Memory B cell (primary cell): ENCODE results near the gene UNKL.
A peak's percentile ranks its signal among the peaks of the same experiment; 100 is the strongest.

ENCODE experiments used
- ATAC-seq: fragments of 150-1000 bp; cut with Tn5 transposase; 2 replicates; pipeline ENCODE4 v1.10.0; 2021; ENCODE audit warnings: low read depth, mild to moderate bottlenecking, moderate library complexity
- DNase-seq, 2 donors: peaks; one replicate each; pipeline ENCODE4 v3.0.0; 2022; ENCODE audit warnings: low spot score in 2 of 2
- H3K27ac Mint-ChIP-seq: one replicate; pipeline ENCODE4 v1.8.0; 2022; ENCODE audit warnings: mild to moderate bottlenecking, moderate library complexity, mixed read lengths
- H3K27me3 Mint-ChIP-seq: one replicate; pipeline ENCODE4 v1.8.0; 2022; ENCODE audit warnings: mixed read lengths
- H3K36me3 Mint-ChIP-seq: one replicate; pipeline ENCODE4 v1.8.0; 2022; ENCODE audit warnings: mild to moderate bottlenecking, mixed read lengths
- H3K4me1 Mint-ChIP-seq: one replicate; pipeline ENCODE4 v1.8.0; 2022; ENCODE audit warnings: mixed read lengths
- H3K4me3 Mint-ChIP-seq: one replicate; pipeline ENCODE4 v1.8.0; 2022; ENCODE audit warnings: mild to moderate bottlenecking, moderate library complexity, mixed read lengths
- H3K9me3 Mint-ChIP-seq: one replicate; pipeline ENCODE4 v1.8.0; 2022; ENCODE audit warnings: mixed read lengths

The UNKL gene

GRCh38 chr16:1390239-1390779 is 24.2 kb downstream of the UNKL start:
- no peak overlapping the region for H3K27ac Mint-ChIP-seq
- ATAC-seq = no peak

GRCh38 chr16:1389762-1390161 is 24.7 kb downstream of the UNKL start:
- no peak for ATAC-seq
- H3K27ac Mint-ChIP-seq = no peak overlapping the region
- no peaks in the 10 kb centered on the region for H3K27me3 Mint-ChIP-seq
- no peaks in the 10 kb centered on the region for H3K9me3 Mint-ChIP-seq
- peaks cover 8% of the 10 kb centered on the region for H3K36me3 Mint-ChIP-seq
- no peak for DNase-seq
- H3K4me3 Mint-ChIP-seq = no peak overlapping the region
- no peaks in the 10 kb centered on the region for H3K4me1 Mint-ChIP-seq

More at GRCh38 chr16:1390239-1390779, 24.2 kb downstream of the UNKL start:
- Mint-ChIP-seq H3K27me3 (no peaks in the 10 kb centered on the region), H3K4me3 (no peak overlapping the region), H3K4me1 (no peaks in the 10 kb centered on the region), H3K9me3 (no peaks in the 10 kb centered on the region), H3K36me3 (peaks cover 6% of the 10 kb centered on the region)
- DNase-seq = no peak

- Mint-ChIP-seq H3K4me3 (no peak overlapping the region), H3K27me3 (no peaks in the 10 kb centered on the region), H3K9me3 (no peaks in the 10 kb centered on the region), H3K27ac (no peak overlapping the region), H3K36me3 (peaks cover 9% of the 10 kb centered on the region), H3K4me1 (no peaks in the 10 kb centered on the region)
- no peak for DNase-seq
- no peak for ATAC-seq
Measured at GRCh38 chr16:1387331-1387730, 27.2 kb downstream of the UNKL start.

GRCh38 chr16:1385232-1385631 is 29.3 kb downstream of the UNKL start:
- no peaks in the 10 kb centered on the region for H3K27me3 Mint-ChIP-seq
- H3K4me1 Mint-ChIP-seq = peaks cover under 1% of the 10 kb centered on the region
- H3K4me3 Mint-ChIP-seq = no peak overlapping the region
- peaks cover 5% of the 10 kb centered on the region for H3K36me3 Mint-ChIP-seq
- ATAC-seq (no peak), DNase-seq (no peak)
- H3K9me3 Mint-ChIP-seq = no peaks in the 10 kb centered on the region
- H3K27ac Mint-ChIP-seq = no peak overlapping the region

GRCh38 chr16:1383556-1383955 is 30.9 kb downstream of the UNKL start:
- ATAC-seq = no peak
- H3K27ac Mint-ChIP-seq = no peak overlapping the region
- peaks cover 5% of the 10 kb centered on the region for H3K36me3 Mint-ChIP-seq
- H3K9me3 Mint-ChIP-seq = no peaks in the 10 kb centered on the region
- H3K4me3 Mint-ChIP-seq = no peak overlapping the region
- no peaks in the 10 kb centered on the region for H3K27me3 Mint-ChIP-seq
- no peak for DNase-seq
- H3K4me1 Mint-ChIP-seq = peaks cover 9% of the 10 kb centered on the region

GRCh38 chr16:1381612-1382406 is 32.7 kb downstream of the UNKL start:
- no peak for ATAC-seq

GRCh38 chr16:1380195-1380594 is 34.3 kb downstream of the UNKL start:
- Mint-ChIP-seq H3K4me1 (peaks cover 15% of the 10 kb centered on the region), H3K36me3 (peaks cover 11% of the 10 kb centered on the region), H3K9me3 (no peaks in the 10 kb centered on the region), H3K27me3 (no peaks in the 10 kb centered on the region), H3K4me3 (peak overlapping the region; percentile 83), H3K27ac (no peak overlapping the region)
- ATAC-seq = no peak
- no peak for DNase-seq

More at GRCh38 chr16:1381612-1382406, 32.7 kb downstream of the UNKL start:
- H3K4me1 Mint-ChIP-seq = peaks cover 13% of the 10 kb centered on the region
- no peak overlapping the region for H3K27ac Mint-ChIP-seq
- H3K9me3 Mint-ChIP-seq = no peaks in the 10 kb centered on the region
- peaks cover 8% of the 10 kb centered on the region for H3K36me3 Mint-ChIP-seq
- no peak overlapping the region for H3K4me3 Mint-ChIP-seq
- DNase-seq = no peak
- no peaks in the 10 kb centered on the region for H3K27me3 Mint-ChIP-seq

GRCh38 chr16:1379304-1380076 is 35.0 kb downstream of the UNKL start:
- no peaks in the 10 kb centered on the region for H3K27me3 Mint-ChIP-seq
- H3K4me1 Mint-ChIP-seq = peaks cover 15% of the 10 kb centered on the region
- H3K9me3 Mint-ChIP-seq = no peaks in the 10 kb centered on the region
- DNase-seq (peak; percentile 59 to 74), ATAC-seq (peak; percentile 69)
- H3K27ac Mint-ChIP-seq = peak overlapping the region; percentile 91
- peak overlapping the region; percentile 83 for H3K4me3 Mint-ChIP-seq
- peaks cover 7% of the 10 kb centered on the region for H3K36me3 Mint-ChIP-seq

- Mint-ChIP-seq H3K4me1 (peaks cover 15% of the 10 kb centered on the region), H3K27me3 (no peaks in the 10 kb centered on the region), H3K27ac (peak overlapping the region; percentile 91), H3K9me3 (no peaks in the 10 kb centered on the region), H3K4me3 (peak overlapping the region; percentile 65), H3K36me3 (peaks cover 7% of the 10 kb centered on the region)
- ATAC-seq (peak; percentile 74), DNase-seq (peak; percentile 49 to 59)
Measured at GRCh38 chr16:1378804-1379303, 35.6 kb downstream of the UNKL start.

GRCh38 chr16:1378087-1378803 is 36.3 kb downstream of the UNKL start:
- Mint-ChIP-seq H3K4me1 (peaks cover 15% of the 10 kb centered on the region), H3K27ac (peak overlapping the region; percentile 91), H3K9me3 (no peaks in the 10 kb centered on the region), H3K27me3 (no peaks in the 10 kb centered on the region), H3K4me3 (peak overlapping the region; percentile 65), H3K36me3 (peaks cover 7% of the 10 kb centered on the region)
- no peak for ATAC-seq
- no peak for DNase-seq

- peak overlapping the region; percentile 73 for H3K27ac Mint-ChIP-seq
- H3K36me3 Mint-ChIP-seq = peaks cover 7% of the 10 kb centered on the region
- no peak overlapping the region for H3K4me3 Mint-ChIP-seq
- no peaks in the 10 kb centered on the region for H3K9me3 Mint-ChIP-seq
- peaks cover 15% of the 10 kb centered on the region for H3K4me1 Mint-ChIP-seq
- ATAC-seq (no peak), DNase-seq (no peak)
- H3K27me3 Mint-ChIP-seq = no peaks in the 10 kb centered on the region
Measured at GRCh38 chr16:1377406-1378010, 37.0 kb downstream of the UNKL start.

- peaks cover 9% of the 10 kb centered on the region for H3K36me3 Mint-ChIP-seq
- H3K4me1 Mint-ChIP-seq = peaks cover 15% of the 10 kb centered on the region
- H3K9me3 Mint-ChIP-seq = no peaks in the 10 kb centered on the region
- ATAC-seq = no peak
- no peak overlapping the region for H3K27ac Mint-ChIP-seq
- no peak overlapping the region for H3K4me3 Mint-ChIP-seq
- no peak for DNase-seq
- no peaks in the 10 kb centered on the region for H3K27me3 Mint-ChIP-seq
Measured at GRCh38 chr16:1375741-1376410, 38.6 kb downstream of the UNKL start.

GRCh38 chr16:1375298-1375640 is 39.2 kb downstream of the UNKL start:
- Mint-ChIP-seq H3K27me3 (no peaks in the 10 kb centered on the region), H3K4me3 (no peak overlapping the region), H3K9me3 (no peaks in the 10 kb centered on the region), H3K27ac (no peak overlapping the region), H3K36me3 (peaks cover 9% of the 10 kb centered on the region), H3K4me1 (peaks cover 14% of the 10 kb centered on the region)
- DNase-seq (no peak), ATAC-seq (no peak)
